ENCODE measurements around the gene CAMTA1. TPM values are rescaled to one million over a fixed set of nuclear protein-coding genes. Genes with fewer than 3 reads are reported as not detected.

CAMTA1 gene
- total RNA-seq, 6 experiments from 2014 or later: 78.1 to 96.6 (median 86.1) TPM

DNA sequence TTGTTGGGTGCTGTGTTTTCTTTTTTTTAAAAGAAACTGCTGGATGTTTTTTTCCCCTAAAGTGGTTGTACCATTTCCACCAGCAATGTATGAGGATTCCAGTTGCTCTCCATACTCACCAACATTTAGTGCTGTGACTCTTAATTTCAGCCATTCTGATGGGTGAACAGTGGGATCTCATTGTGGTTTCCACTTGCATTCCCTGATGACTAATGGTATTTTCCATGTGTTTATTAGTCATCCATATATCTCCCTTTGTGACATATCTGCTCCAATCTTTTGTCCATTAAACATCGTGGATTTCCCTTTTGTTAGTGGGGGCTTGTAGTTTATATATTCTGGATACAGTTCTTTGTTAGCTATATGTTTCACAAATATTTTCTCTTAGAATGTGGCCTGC, 206.0 kb downstream of the CAMTA1 start:
- H3K9me3 Mint-ChIP-seq: peaks cover 7% of the 10 kb centered on the region; the same call in 1 of the 2 replicates
- no peaks in the 10 kb centered on the region for H3K36me3 Mint-ChIP-seq (ENCODE audit: low read depth)
- H3K4me1 Mint-ChIP-seq (ENCODE audit: low read depth): peaks cover 13% of the 10 kb centered on the region
- TF ChIP-seq, protein P1, sequence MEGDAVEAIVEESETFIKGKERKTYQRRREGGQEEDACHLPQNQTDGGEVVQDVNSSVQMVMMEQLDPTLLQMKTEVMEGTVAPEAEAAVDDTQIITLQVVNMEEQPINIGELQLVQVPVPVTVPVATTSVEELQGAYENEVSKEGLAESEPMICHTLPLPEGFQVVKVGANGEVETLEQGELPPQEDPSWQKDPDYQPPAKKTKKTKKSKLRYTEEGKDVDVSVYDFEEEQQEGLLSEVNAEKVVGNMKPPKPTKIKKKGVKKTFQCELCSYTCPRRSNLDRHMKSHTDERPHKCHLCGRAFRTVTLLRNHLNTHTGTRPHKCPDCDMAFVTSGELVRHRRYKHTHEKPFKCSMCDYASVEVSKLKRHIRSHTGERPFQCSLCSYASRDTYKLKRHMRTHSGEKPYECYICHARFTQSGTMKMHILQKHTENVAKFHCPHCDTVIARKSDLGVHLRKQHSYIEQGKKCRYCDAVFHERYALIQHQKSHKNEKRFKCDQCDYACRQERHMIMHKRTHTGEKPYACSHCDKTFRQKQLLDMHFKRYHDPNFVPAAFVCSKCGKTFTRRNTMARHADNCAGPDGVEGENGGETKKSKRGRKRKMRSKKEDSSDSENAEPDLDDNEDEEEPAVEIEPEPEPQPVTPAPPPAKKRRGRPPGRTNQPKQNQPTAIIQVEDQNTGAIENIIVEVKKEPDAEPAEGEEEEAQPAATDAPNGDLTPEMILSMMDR (IDR thresholded peaks at IDR 0.05): no peak
- peaks cover 50% of the 10 kb centered on the region for H3K27me3 Mint-ChIP-seq (ENCODE audit: insufficient read depth)
- H3K27ac Mint-ChIP-seq: no peak overlapping the region
- no peak overlapping the region for H3K4me3 Mint-ChIP-seq
- DNase-seq: peak; percentile 79

DNA sequence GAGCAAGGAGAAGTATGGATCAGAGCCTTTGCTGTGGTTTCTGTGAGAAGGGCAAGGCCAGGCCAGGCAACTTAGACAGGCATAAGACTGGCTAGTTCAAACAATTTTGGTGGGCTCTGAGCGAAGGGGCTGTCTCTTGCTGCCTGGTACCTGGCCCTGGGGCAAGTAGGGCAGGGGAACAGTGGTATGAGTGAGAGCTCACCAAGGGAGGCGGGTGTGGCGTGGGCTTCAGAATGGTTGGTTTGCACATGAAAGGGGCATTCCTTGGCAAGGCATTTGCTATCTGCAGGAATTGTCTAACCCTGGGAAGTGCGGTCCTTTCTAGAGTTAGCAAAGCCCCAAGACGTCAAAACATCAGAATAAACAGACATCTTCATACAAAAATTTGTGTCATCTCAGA, 210.5 kb downstream of the CAMTA1 start:
- TF ChIP-seq, protein P1 (IDR thresholded peaks at IDR 0.05): no peak
- H3K27ac Mint-ChIP-seq: no peak overlapping the region
- DNase-seq: no peak
- H3K4me1 Mint-ChIP-seq (ENCODE audit: low read depth): peaks cover 9% of the 10 kb centered on the region
- peaks cover 7% of the 10 kb centered on the region; the same call in 1 of the 2 replicates for H3K9me3 Mint-ChIP-seq
- peaks cover 55% of the 10 kb centered on the region for H3K27me3 Mint-ChIP-seq (ENCODE audit: insufficient read depth)
- H3K4me3 Mint-ChIP-seq: no peak overlapping the region
- H3K36me3 Mint-ChIP-seq (ENCODE audit: low read depth): no peaks in the 10 kb centered on the region

DNA sequence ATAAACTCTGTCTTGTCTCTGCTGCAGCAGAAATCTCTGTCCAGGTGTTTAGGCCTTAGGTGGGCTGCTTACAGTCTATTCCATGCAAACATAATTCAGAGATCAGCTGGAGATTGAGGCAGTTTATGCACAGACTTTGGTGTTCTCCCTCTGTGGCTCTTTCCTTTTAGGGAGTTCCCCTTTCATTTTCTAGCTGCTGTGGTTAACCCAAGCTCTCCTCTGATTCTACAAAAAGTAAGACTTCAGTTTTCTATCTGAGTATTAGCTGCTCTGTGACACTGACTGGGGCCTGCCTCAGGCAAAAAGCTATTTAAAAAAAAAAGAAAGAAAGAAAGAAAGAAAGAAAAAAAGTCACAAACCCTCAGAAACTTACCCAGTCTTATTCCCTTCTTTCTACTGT, 211.1 kb downstream of the CAMTA1 start:
- TF ChIP-seq, protein P1 (IDR thresholded peaks at IDR 0.05): no peak
- Mint-ChIP-seq H3K4me1 (ENCODE audit: low read depth) (peaks cover 3% of the 10 kb centered on the region), H3K36me3 (ENCODE audit: low read depth) (no peaks in the 10 kb centered on the region)

DNA sequence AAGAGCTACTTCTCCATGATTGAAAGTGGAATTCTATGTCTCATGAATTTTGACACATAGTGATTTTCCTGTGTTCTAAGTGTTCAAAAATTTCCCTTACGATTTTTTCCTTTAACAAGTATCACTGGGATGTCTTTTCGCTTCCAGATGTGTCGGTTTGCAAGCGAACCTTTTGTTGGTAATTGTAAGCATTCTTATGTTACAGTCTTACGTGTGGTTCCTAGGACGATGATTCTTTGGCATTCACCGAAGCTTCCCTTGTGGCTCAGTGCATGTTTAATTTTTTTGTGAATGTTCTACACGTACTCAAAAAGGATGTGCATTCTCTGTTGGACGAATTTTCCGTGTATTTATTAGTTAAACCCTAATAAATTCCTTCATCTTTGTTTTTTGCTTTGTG, 211.6 kb downstream of the CAMTA1 start:
- peaks cover 7% of the 10 kb centered on the region; the same call in 1 of the 2 replicates for H3K9me3 Mint-ChIP-seq
- no peak overlapping the region for H3K4me3 Mint-ChIP-seq
- DNase-seq: no peak
- no peaks in the 10 kb centered on the region for H3K4me1 Mint-ChIP-seq (ENCODE audit: low read depth)
- H3K27ac Mint-ChIP-seq: no peak overlapping the region
- peaks cover 57% of the 10 kb centered on the region for H3K27me3 Mint-ChIP-seq (ENCODE audit: insufficient read depth)
- H3K36me3 Mint-ChIP-seq (ENCODE audit: low read depth): no peaks in the 10 kb centered on the region
- TF ChIP-seq, protein P1 (IDR thresholded peaks at IDR 0.05): no peak

More for the DNA sequence above, 211.1 kb downstream of the CAMTA1 start:
- peaks cover 55% of the 10 kb centered on the region for H3K27me3 Mint-ChIP-seq (ENCODE audit: insufficient read depth)
- H3K9me3 Mint-ChIP-seq: peaks cover 7% of the 10 kb centered on the region; the same call in 1 of the 2 replicates
- H3K4me3 Mint-ChIP-seq: no peak overlapping the region
- DNase-seq: no peak
- no peak overlapping the region for H3K27ac Mint-ChIP-seq

DNA sequence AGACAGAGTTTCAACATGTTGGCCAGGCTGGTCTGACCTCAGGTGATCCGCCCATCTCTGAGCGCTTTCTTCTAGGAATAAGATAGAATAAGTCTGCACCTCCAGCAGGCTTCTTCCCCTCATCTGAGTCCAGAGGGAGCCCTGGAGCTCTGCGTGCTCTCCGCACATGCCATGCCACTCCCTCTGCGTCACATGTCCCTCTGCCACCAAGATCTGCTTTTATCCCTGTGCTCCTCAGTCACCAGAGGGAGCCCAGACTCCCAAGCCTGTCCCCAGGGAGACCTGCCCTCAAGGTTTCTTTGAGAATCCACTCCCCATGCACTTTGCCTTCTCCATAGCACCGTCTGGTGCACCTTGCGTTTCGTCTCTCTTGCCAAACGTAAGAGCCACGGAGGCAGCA, 213.0 kb downstream of the CAMTA1 start:
- no peak overlapping the region for H3K4me3 Mint-ChIP-seq
- H3K4me1 Mint-ChIP-seq (ENCODE audit: low read depth): no peaks in the 10 kb centered on the region
- H3K27me3 Mint-ChIP-seq (ENCODE audit: insufficient read depth): peaks cover 54% of the 10 kb centered on the region
- DNase-seq: peak; percentile 9
- H3K27ac Mint-ChIP-seq: no peak overlapping the region
- H3K9me3 Mint-ChIP-seq: peaks cover 3% of the 10 kb centered on the region; the same call in 1 of the 2 replicates
- TF ChIP-seq, protein P1 (IDR thresholded peaks at IDR 0.05): no peak
- H3K36me3 Mint-ChIP-seq (ENCODE audit: low read depth): no peaks in the 10 kb centered on the region

DNA sequence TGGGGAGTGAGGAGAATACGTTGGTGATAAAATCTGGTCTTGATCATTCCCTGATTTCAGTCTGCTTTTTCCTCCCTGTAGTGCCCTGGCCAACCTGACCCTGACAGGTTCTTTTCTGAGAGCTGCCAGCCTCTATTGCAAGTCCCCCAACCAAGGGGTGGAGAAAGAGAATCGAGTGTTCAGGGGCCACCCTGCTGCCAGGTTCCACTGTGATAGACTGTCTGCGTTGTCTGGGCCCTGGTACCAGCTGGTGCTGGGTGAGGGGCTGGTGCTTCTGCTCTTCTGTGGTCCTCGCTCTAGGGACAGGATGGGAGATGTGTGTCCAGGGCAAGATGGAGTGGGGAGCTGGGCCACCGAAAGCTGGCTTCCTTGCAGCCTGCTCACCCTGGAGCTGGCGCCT, 214.6 kb downstream of the CAMTA1 start:
- no peaks in the 10 kb centered on the region for H3K9me3 Mint-ChIP-seq
- peaks cover 44% of the 10 kb centered on the region for H3K27me3 Mint-ChIP-seq (ENCODE audit: insufficient read depth)
- H3K4me1 Mint-ChIP-seq (ENCODE audit: low read depth): no peaks in the 10 kb centered on the region
- TF ChIP-seq, protein P1 (IDR thresholded peaks at IDR 0.05): no peak
- no peak for DNase-seq
- no peak overlapping the region for H3K27ac Mint-ChIP-seq
- H3K4me3 Mint-ChIP-seq: no peak overlapping the region
- no peaks in the 10 kb centered on the region for H3K36me3 Mint-ChIP-seq (ENCODE audit: low read depth)
